Measurements from ENCODE around the gene KCNQ1.
A peak's percentile ranks its signal among the peaks of the same experiment; 100 is the strongest.
"Not testable (repeated sequence)": the region's sequence is repeated elsewhere in the genome, so short reads cannot be mapped to it uniquely, and the experiment has no call there.

Gene KCNQ1

DNA sequence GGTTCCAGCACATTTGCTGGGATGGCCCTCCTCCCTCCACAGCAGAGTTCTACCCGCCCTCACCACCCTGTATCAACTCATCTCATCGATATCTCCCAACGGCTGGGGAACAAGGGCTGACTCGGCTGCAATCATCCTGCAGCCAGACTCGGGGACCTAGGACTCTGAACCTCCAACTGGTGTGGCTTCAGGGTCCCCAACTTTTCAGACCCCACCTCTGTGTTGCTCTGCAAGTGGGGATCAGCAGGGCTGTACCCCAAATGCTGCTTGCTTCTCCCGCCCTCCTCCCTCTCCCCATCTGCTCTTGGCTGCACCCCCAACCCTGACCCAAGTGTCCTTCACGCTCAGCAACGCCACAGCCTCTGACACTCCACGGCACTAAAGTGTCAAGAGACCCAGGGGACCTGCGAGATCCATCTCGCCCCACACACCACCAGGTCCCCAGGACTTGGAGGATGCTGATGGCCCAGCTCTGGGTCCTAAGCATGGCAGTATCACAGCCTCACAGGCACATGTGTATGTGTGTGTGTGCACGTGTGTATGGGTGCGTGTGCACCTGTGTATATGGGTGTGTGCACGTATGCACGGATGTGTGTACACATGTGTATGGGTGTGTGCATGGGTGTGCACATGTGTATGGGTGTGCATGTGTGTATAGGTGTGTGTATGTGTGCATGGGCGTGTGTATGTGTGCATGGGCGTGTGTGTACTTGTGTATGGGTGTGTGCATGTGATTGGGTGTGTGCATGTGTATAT, 26.4 kb downstream of the KCNQ1 start:
- Histone ChIP-seq H3K27ac (no peak overlapping the region), H3K4me1 (peaks cover 49% of the 10 kb centered on the region), H3K4me3 (no peak overlapping the region), H3K27me3 (peaks cover 34% of the 10 kb centered on the region), H3K36me3 (no peaks in the 10 kb centered on the region), H3K9me3 (no peaks in the 10 kb centered on the region), H4K20me1 (peaks cover 83% of the 10 kb centered on the region), H3K4me2 (no peak overlapping the region), H3K9ac (no peak overlapping the region)
- no peak for TF ChIP-seq Cebpa-rat (IDR thresholded peaks at IDR 0.05)

DNA sequence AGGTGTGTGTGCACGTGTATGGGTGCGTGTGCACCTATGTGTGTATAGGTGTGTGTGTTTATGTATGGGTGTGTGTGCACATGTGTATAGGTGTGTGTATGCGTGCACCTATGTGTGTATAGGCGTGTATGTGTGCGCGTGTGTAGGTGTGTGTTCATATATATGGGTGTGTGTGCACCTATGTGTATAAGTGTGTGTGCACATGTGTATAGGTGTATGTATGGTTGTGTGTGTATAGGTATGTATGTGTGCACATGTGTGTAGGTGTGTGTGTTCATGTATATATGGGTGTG, 26.9 kb downstream of the KCNQ1 start:
- Histone ChIP-seq H3K27me3 (peaks cover 29% of the 10 kb centered on the region), H3K4me3 (no peak overlapping the region), H3K9me3 (no peaks in the 10 kb centered on the region), H3K4me1 (peaks cover 44% of the 10 kb centered on the region), H3K9ac (no peak overlapping the region), H4K20me1 (peaks cover 78% of the 10 kb centered on the region), H3K4me2 (no peak overlapping the region), H3K36me3 (no peaks in the 10 kb centered on the region), H3K27ac (no peak overlapping the region)
- no peak for TF ChIP-seq Cebpa-rat (IDR thresholded peaks at IDR 0.05)

DNA sequence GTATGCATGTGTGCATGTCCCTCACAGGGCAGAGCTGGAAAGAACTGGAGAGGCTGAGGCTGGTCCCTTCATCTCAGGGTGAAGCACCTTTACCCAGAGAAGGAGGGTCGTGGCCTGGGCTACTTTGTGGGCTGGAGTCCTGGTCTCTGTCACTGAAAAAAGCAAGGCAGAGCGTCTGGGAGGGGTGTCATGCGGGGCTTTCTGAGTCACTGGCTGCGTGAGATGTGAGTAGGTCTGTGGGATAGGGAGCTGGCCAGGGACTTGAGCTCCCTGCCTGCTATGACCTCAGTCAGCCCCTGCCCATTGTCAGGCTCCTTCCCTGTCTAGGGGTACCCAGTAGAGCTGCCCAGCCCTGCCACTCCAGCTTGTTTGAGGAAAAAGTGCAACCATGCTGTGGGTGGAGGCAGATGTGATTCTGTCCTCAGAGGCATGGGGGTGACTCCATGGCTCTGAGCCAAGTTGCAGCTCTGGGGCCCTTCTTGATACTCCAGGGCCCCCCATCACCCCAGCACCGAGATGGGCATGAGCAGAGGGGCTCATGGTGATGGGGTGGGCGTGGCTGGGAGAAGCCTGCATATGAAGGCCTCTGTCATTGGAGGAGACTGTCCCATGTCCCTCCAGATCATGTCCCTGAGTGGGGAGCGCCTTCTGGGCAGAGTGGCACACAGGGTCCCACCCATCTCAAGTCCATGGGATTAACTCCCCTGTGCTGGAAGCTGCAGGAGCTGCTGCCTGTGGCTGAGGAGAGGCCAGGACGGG, 27.8 kb downstream of the KCNQ1 start:
- Histone ChIP-seq H3K36me3 (no peaks in the 10 kb centered on the region), H3K27me3 (peaks cover 28% of the 10 kb centered on the region), H3K4me1 (peaks cover 35% of the 10 kb centered on the region), H3K9me3 (peaks cover under 1% of the 10 kb centered on the region; the same call in 1 of the 2 replicates), H3K9ac (no peak overlapping the region), H4K20me1 (peaks cover 70% of the 10 kb centered on the region), H3K4me2 (no peak overlapping the region), H3K27ac (no peak overlapping the region), H3K4me3 (no peak overlapping the region)
- no peak for TF ChIP-seq Cebpa-rat (IDR thresholded peaks at IDR 0.05)

DNA sequence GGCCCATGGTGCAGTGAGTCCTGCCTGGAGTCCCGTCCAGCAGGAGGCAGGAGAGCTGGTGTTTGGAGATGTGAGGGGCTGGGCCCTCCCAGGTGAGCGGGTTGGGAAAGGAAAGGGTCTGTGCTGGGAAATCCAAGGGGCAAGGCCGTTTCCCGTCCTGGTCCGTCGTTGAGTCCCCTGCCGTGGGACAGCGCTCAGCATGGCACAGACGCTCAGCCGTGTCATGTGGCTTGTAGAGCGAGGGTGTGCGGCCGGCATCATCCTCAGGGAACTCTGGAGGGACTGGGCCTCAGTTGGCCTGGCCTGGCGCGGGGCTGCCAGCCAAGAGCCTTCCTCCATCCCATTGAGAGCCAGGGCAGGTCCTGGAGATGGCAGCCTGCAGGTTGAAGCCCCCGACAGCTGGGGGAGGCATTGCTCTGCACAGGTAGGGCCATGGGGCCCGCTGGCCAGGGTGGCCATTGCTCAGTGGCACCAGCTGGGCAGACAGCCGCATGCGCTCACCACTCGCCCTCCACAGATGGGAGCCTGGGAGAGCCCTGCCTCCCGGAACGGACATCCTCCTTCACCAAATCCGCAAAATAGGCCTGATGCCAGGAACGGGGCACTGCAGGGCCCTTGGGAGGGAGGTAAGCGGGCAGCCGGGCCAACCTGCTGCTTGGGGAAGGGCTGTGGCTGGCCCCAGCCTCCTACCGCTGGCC, 28.7 kb downstream of the KCNQ1 start:
- H3K27ac ChIP-seq = no peak overlapping the region
- no peak for TF ChIP-seq Cebpa-rat (IDR thresholded peaks at IDR 0.05)

DNA sequence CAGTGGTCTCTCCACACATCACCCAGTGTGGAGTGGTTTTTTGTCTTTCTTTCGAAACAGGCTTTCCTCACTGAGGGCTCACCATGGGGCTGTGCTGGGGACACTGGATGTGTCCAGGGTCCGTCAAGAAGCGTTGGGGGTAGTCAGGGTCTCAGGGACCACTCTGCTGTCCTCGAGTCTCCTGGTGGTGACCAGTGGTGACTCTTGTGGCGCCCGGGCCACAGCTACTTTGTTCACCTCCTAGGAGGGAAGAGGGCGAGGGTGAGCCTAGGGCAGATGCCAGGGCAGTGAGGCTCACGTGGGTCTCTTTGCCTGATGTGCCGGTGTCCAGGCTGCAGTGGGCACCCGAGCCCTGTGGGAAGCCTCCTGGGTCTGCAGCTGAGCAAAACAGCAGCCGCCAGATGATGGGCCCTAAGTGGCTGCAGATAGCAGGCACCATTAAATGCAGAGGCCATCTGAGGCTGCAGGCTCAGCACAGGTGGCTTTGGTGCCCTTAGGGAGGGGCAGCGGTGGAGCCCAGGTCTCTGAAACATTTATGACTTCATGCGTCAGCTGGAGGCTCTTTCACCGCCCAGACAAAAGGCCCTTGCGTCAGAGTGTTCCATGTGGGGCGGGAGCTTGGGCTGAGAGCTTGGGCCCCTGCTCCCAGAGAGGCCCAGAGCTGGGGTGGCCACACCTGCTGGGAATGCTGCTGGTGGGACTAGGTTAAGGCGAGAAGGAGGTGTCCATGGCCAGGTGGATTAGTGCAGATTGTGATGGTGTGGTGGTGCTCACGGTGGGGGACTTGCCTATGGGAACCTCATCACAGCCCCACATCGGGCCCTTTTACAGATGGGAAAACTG, 29.5 kb downstream of the KCNQ1 start:
- Histone ChIP-seq H3K36me3 (peaks cover 15% of the 10 kb centered on the region; the same call in 1 of the 2 replicates), H3K4me1 (peaks cover 22% of the 10 kb centered on the region), H3K27ac (no peak overlapping the region), H3K4me2 (peak overlapping the region; percentile 48), H3K9me3 (peaks cover 17% of the 10 kb centered on the region), H3K27me3 (peaks cover 12% of the 10 kb centered on the region; the same call in 1 of the 2 replicates), H3K4me3 (no peak overlapping the region), H4K20me1 (peaks cover 53% of the 10 kb centered on the region), H3K9ac (no peak overlapping the region)
- TF ChIP-seq Cebpa-rat (IDR thresholded peaks at IDR 0.05) = no peak

More for the DNA sequence above, 28.7 kb downstream of the KCNQ1 start:
- Histone ChIP-seq H3K4me1 (peaks cover 26% of the 10 kb centered on the region), H4K20me1 (peaks cover 61% of the 10 kb centered on the region), H3K9me3 (peaks cover 9% of the 10 kb centered on the region), H3K36me3 (peaks cover 7% of the 10 kb centered on the region; the same call in 1 of the 2 replicates), H3K4me3 (no peak overlapping the region), H3K4me2 (no peak overlapping the region), H3K9ac (no peak overlapping the region), H3K27me3 (peaks cover 19% of the 10 kb centered on the region)

DNA sequence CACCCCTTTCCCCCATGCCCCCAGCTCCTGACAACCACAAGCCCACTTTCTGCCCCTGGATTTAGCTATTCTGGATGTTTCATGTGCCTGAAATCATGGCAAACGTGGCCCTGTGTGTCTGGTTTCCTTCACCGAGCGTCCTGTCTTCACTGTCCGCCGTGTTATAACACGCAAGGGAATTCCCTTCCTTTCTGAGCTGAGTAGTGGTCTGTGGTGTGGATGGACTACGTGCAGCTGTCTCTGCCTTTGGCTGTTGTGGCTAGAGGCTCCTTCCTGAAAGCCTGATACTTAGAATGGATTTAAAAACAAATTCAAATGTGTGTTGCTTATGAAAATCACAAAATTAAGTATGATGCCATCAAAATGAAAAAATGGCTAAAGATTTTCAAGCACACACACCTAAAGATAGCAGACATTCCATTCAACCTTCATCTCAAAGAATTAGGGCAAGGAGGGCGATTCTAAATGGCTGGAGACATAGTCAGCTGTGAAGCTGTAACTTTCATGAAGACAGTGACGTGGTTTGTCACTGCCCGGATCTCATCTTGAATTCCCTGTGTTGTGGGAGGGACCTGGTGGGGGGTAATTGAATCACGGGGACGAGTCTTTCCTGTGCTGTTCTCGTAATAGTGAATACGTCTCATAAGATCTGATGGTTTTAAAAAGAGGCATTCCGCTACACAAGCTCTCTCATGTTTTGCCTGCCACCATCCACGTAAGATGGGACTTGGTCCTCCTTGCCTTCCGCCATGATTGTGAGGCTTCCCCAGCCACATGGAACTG, 30.5 kb downstream of the KCNQ1 start:
- Histone ChIP-seq H3K9ac (no peak overlapping the region), H3K27me3 (peaks cover 2% of the 10 kb centered on the region; the same call in 1 of the 2 replicates), H3K4me3 (no peak overlapping the region), H4K20me1 (peaks cover 42% of the 10 kb centered on the region), H3K27ac (no peak overlapping the region), H3K4me1 (peaks cover 22% of the 10 kb centered on the region), H3K36me3 (peaks cover 18% of the 10 kb centered on the region; the same call in 1 of the 2 replicates), H3K4me2 (peak overlapping the region; percentile 48), H3K9me3 (peaks cover 28% of the 10 kb centered on the region)
- no peak for TF ChIP-seq Cebpa-rat (IDR thresholded peaks at IDR 0.05)

DNA sequence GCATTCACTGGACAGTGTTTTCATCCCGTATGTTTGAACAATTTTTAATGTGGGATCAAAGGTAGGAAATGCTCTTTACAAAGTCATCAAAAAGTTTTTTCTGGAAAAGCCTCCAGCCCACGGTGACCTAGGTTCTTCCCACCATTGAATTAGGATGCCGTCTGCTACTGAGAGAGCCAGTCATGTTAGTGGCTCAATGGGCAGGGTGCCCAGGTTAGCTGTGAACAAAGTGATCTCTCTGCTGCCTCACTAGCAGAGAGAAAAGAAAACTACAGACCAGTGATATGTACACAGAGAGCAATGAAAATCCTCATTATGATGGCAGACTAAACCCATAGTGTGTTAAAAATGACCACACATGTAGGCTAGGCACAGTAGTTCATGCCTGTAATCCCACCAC, 32.4 kb downstream of the KCNQ1 start:
- no peaks in the 10 kb centered on the region for H3K27me3 ChIP-seq
- no peak overlapping the region for H3K4me3 ChIP-seq
- peaks cover 39% of the 10 kb centered on the region for H3K9me3 ChIP-seq
- H3K9ac ChIP-seq = no peak overlapping the region
- no peak overlapping the region for H3K4me2 ChIP-seq
- peaks cover 28% of the 10 kb centered on the region for H4K20me1 ChIP-seq
- H3K27ac ChIP-seq = no peak overlapping the region
- H3K4me1 ChIP-seq = peaks cover 22% of the 10 kb centered on the region
- TF ChIP-seq Cebpa-rat (IDR thresholded peaks at IDR 0.05) = no peak
- H3K36me3 ChIP-seq = peaks cover 18% of the 10 kb centered on the region; the same call in 1 of the 2 replicates

DNA sequence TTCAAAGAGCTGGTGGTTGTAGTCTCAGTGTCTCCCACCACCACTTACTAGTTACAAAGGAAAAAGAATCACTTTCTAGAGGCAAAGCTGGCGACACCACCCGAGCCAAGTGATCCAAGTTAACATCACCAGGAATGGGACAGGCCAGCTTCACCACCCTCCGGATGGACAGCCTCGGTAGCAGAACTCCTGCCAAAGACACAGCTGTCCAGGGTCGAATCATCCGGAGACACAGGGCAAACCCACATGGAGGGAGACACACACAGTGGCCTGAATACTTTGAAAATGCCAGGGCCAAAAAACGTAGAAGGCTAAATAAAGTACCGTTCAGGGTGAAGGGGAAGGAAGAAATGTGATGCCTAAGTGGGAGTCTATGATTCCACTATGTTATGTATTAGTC, 33.1 kb downstream of the KCNQ1 start:
- Histone ChIP-seq H3K9ac (no peak overlapping the region), H3K9me3 (peaks cover 39% of the 10 kb centered on the region), H3K4me1 (peaks cover 22% of the 10 kb centered on the region), H3K4me2 (no peak overlapping the region), H3K27ac (no peak overlapping the region), H3K4me3 (no peak overlapping the region), H4K20me1 (peaks cover 24% of the 10 kb centered on the region), H3K27me3 (no peaks in the 10 kb centered on the region), H3K36me3 (peaks cover 18% of the 10 kb centered on the region; the same call in 1 of the 2 replicates)
- no peak for TF ChIP-seq Cebpa-rat (IDR thresholded peaks at IDR 0.05)

DNA sequence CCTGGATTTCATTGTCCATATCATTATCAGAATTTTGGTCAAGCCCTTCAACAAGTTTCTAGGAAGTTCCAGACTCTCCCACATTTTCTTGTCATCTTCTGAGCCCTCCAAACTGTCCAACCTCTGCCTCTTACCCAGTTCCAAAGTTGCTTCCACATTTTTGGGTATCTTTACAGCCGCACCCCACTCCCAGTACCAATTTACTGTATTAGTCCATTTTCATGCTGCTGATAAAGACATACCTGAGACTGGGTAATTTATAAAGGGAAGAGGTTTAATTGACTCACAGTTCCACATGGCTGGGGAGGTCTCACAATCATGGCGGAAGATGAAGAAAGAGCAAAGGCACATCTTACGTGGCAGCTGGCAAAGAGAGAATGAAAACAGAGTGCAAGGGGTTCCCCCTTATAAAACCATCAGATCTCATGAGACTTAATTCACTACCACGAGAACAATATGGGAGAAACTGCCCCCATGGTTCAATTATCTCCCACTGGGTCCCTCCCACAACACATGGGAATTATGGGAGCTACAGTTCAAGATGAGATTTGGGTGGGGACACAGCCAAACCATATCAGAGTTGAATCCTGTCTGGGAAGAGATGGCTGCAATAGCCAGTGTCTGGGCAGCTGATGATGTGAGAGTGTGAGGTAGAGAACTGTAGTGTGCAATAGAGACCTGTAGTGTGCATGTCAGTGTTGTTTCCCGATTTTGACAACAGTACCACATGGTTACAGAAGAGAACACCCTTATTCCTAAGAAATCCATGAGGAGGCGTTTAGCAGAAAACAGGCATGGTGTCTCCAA, 35.5 kb downstream of the KCNQ1 start:
- not testable (repeated sequence) for H3K9ac ChIP-seq, H4K20me1 ChIP-seq, H3K4me3 ChIP-seq, H3K4me1 ChIP-seq, H3K4me2 ChIP-seq, H3K27me3 ChIP-seq, H3K27ac ChIP-seq
- peaks cover 18% of the 10 kb centered on the region; the same call in 1 of the 2 replicates for H3K36me3 ChIP-seq
- peaks cover 39% of the 10 kb centered on the region for H3K9me3 ChIP-seq

All from BLaER1 (cell line).